Kidney tubule cell (primary cell): ENCODE measurements around the gene UBA3.

Experiments
- DNase-seq: peaks from one replicate; pipeline ENCODE4 v3.0.0-alpha.2; 2018; ENCODE audit warnings: low spot score

UBA3 gene

DNA sequence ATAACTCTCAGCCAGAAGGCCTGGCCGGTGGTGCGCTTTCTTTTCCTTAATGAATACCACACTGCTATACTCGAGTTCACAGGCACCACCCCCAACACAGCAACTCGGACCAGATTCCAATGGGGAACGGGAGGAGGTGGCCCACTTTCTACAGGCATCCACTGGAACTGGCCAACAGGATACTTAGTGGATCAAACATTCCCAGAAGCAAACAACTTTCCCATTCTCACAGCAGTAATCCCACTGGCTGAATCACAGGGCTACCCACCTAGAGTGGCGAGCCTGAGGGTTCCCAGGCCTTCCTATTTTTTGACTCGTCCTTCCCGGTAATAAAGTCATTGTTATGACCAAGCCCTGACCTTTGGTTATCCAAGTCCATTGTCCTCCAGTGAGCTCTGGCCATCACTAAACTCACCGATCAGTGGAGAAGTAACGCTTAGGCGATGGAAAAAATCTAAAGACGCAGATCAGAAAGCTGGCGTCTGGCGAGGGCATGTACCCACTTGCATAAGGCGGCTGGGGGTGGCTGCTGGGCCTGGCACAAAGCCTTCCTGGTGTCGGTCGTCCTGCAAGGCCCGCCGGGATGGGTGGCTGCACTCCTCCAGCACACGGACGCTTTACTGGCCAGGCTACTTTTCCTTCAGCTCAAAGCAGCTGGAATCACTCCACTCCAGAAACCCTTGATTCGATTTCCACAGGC lies 67.9 kb downstream of the UBA3 start:
- peak; percentile 9 for DNase-seq

GRCh38 chr3:69011096-69011730 lies 69.0 kb downstream of the UBA3 start:
- peak; percentile 6 for DNase-seq

GRCh38 chr3:69009559-69010410 lies 70.4 kb downstream of the UBA3 start:
- DNase-seq: no peak

- no peak for DNase-seq
Measured at GRCh38 chr3:69008980-69009379, 71.2 kb downstream of the UBA3 start.

- no peak for DNase-seq
Measured at GRCh38 chr3:69005791-69006482, 74.2 kb downstream of the UBA3 start.

DNA sequence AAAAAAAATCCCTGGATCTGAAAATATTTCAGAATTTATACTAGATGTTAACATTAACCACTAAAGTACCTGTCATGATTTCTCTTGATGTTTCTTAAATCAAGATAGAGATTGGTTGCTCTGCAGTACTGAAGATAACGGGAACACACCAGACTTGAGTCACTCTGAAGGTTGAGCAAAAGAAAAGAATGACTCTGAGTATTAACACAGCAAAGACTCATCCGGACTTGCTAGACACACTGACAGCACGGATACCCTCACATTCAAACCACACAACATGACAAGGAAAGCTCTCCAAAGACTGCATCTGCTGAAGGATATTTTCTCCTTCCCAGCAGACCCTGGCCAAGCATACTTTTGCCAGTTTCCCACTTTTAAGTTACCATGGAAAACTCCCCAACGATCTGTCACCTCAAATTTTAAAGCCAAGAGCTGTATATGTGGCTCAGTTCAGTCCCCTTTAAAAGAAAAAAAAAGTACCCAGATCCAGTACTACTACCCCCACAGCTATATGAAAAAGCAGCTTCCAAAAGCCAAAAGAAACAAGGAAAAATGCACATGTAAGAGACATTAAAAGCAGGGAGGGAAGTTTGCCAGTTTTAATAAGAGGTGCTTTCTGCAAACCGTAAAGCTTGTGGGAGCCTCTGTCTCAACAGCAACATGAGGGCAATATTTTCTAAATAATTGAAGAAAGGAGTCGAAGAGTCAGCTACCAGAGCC lies 74.9 kb downstream of the UBA3 start:
- DNase-seq: no peak
